Measurements from ENCODE around the gene KRT38.

- TF ChIP-seq EZH2 (IDR thresholded peaks at IDR 0.05; ENCODE audit: borderline replicate concordance, low read depth, low read length, severe bottlenecking) = no peak
- TF ChIP-seq, protein P1, sequence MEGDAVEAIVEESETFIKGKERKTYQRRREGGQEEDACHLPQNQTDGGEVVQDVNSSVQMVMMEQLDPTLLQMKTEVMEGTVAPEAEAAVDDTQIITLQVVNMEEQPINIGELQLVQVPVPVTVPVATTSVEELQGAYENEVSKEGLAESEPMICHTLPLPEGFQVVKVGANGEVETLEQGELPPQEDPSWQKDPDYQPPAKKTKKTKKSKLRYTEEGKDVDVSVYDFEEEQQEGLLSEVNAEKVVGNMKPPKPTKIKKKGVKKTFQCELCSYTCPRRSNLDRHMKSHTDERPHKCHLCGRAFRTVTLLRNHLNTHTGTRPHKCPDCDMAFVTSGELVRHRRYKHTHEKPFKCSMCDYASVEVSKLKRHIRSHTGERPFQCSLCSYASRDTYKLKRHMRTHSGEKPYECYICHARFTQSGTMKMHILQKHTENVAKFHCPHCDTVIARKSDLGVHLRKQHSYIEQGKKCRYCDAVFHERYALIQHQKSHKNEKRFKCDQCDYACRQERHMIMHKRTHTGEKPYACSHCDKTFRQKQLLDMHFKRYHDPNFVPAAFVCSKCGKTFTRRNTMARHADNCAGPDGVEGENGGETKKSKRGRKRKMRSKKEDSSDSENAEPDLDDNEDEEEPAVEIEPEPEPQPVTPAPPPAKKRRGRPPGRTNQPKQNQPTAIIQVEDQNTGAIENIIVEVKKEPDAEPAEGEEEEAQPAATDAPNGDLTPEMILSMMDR (IDR thresholded peaks at IDR 0.05; ENCODE audit: borderline replicate concordance, extremely low read depth, low read length, poor library complexity, severe bottlenecking) = no peak
Observed at GRCh38 chr17:41402161-41402560, 38.6 kb downstream of the KRT38 start.

Data from DND-41 (cell line).